ENCODE measurements around the gene PCNA.

DNA sequence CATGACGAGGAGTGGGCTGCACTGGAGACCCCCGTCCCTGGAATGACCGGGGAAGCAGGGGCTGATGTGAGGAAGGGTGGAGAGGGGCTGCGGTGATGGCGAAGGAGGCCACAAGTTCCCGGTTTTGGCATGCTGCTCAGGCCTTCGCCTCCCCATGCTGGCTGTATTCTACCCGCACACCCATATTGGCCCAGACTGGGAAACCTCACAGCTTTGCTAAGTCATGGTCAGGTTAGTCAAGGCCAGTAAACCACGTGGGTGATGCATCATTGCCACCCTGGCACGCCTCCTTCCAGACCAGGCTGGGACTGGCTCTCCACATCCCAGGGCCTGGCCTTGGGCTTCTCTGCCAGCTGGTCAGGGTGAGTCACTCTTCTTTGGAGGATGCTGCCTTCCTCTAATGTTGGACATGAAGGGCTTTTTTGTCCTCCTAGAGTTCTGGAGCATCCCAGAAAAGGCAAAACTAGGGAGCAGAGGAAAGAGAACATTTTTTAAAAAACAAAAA, 53.8 kb downstream of the PCNA start:
- TF ChIP-seq, protein P1, sequence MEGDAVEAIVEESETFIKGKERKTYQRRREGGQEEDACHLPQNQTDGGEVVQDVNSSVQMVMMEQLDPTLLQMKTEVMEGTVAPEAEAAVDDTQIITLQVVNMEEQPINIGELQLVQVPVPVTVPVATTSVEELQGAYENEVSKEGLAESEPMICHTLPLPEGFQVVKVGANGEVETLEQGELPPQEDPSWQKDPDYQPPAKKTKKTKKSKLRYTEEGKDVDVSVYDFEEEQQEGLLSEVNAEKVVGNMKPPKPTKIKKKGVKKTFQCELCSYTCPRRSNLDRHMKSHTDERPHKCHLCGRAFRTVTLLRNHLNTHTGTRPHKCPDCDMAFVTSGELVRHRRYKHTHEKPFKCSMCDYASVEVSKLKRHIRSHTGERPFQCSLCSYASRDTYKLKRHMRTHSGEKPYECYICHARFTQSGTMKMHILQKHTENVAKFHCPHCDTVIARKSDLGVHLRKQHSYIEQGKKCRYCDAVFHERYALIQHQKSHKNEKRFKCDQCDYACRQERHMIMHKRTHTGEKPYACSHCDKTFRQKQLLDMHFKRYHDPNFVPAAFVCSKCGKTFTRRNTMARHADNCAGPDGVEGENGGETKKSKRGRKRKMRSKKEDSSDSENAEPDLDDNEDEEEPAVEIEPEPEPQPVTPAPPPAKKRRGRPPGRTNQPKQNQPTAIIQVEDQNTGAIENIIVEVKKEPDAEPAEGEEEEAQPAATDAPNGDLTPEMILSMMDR (conservative IDR thresholded peaks at IDR 0.05; ENCODE audit: low read depth, low read length), result no peak
- TF ChIP-seq RCOR1 (IDR thresholded peaks at IDR 0.05; ENCODE audit: insufficient replicate concordance, low read length) (no peak), RAD21 (IDR thresholded peaks at IDR 0.05; ENCODE audit: low read length) (no peak), MAFK (IDR thresholded peaks at IDR 0.05; ENCODE audit: low read depth, low read length) (peak; percentile 70), POLR2A (IDR thresholded peaks at IDR 0.05; ENCODE audit: low read depth, low read length) (peak; percentile 32; the same call in 1 of the 2 replicates), FOS (IDR thresholded peaks at IDR 0.05; ENCODE audit: low read depth, low read length) (peak; percentile 80), SMC3 (IDR thresholded peaks at IDR 0.05; ENCODE audit: low read depth, low read length) (no peak), BHLHE40 (IDR thresholded peaks at IDR 0.05; ENCODE audit: low read depth, low read length) (peak; percentile 47; the same call in 1 of the 2 replicates)
- TF ChIP-seq, protein P2, sequence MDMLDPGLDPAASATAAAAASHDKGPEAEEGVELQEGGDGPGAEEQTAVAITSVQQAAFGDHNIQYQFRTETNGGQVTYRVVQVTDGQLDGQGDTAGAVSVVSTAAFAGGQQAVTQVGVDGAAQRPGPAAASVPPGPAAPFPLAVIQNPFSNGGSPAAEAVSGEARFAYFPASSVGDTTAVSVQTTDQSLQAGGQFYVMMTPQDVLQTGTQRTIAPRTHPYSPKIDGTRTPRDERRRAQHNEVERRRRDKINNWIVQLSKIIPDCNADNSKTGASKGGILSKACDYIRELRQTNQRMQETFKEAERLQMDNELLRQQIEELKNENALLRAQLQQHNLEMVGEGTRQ (IDR thresholded peaks at IDR 0.05; ENCODE audit: low read depth, low read length), result peak; percentile 90
